ENCODE data around the gene BPIFB3. TPM values are rescaled to one million over a fixed set of nuclear protein-coding genes. Genes with fewer than 3 reads are reported as not detected.

BPIFB3 gene
- total RNA-seq, 2 donors from 2014 or later, result not detected

DNA sequence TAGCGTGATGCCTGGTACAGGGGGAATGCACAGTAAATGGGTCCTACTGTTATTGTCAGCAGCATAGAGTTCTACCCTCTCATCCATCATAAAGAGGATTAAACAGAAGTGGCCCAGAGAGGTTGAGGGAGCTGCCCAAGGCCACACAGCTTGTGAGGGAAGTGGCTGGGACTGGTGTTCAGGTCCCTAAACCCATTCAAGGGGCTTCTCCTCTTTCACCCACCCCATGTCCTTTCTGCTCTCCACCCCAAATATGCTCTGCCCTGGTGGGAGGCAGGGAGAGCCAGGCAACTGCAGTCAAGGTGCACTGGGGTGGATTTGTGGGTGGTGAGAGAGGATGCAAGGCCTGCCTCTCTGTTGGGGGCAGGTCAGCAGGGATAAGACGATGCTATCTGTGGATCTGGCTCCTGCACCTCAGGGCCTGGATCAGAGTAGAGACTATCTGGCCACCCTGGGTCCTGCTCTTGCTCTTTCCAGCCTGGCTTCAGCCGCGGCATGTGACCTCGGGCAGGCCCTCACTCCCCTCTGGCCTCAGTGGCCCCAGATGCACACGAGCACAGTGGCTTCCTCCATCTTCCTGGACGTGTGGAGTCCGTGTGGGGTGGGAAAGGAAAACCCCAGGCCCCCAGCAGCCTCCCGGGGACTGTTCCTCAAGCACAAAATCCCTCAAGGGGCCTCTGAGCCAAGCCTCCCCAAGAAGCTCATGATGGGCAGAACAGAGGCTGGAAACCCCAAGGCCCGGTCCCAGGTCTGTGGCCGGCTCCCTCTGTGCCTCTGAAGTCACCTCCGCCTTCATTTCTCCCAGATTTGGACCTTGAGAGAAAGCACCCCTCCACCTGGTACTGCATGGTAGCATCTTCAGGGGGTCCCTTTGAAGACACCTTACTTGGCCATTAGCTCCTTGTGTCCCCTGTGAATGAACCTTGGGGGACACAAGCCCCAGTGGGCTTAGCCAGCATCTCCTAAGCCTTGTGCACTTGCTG lies 25.6 kb upstream of the BPIFB3 start:
- no peaks in the 10 kb centered on the region for H3K36me3 Mint-ChIP-seq (ENCODE audit: low read depth)
- DNase-seq (no peak), ATAC-seq (no peak)
- no peaks in the 10 kb centered on the region for H3K27me3 Mint-ChIP-seq
- H3K27ac Mint-ChIP-seq, result no peak overlapping the region
- no peak overlapping the region for H3K4me3 Mint-ChIP-seq
- H3K4me1 Mint-ChIP-seq, result no peaks in the 10 kb centered on the region
- H3K9me3 ChIP-seq (ENCODE audit: control insufficient read depth, low read length, poor library complexity, severe bottlenecking), result no peaks in the 10 kb centered on the region

DNA sequence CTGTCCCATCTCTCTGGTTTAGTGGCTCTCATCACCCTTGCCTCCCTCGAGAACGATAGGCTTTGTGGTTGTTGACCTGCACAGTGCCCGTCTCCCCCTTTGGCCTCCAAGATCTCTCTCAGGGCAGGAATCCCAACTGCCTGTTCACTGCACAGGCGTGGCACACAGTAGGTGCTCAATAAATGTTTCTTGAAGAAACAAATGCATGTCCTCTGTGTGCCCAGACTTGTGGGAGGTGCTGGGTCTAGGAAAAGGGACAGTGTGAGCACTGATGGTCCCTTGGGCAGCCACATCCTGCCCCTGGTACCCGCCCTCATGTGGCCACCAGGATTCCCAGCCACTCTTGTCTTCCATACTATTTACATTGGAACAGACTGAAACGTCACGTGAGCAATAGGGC lies 24.8 kb upstream of the BPIFB3 start:
- ATAC-seq (no peak), DNase-seq (no peak)
- no peaks in the 10 kb centered on the region for H3K9me3 ChIP-seq (ENCODE audit: control insufficient read depth, low read length, poor library complexity, severe bottlenecking)
- Mint-ChIP-seq H3K4me3 (no peak overlapping the region), H3K27me3 (no peaks in the 10 kb centered on the region), H3K27ac (no peak overlapping the region), H3K4me1 (no peaks in the 10 kb centered on the region), H3K36me3 (ENCODE audit: low read depth) (no peaks in the 10 kb centered on the region)

DNA sequence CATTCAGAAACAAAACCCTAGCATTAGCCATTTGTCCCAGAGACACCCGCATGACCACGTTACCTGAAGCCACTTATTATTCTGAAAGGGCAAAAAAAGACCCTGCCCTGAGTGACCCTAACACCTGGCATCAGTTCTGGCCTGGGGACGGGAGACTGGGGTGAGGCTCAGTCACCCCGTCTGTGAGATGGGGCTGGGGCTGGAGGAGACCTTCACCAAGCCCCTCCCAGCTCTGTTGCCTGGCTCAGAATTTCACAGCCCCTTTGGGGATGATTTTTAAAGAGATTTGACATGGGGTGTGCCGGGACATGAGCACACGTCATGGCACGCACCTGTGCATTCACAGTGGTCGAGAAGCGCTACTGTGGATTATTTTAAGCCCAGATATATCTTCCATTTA lies 23.6 kb upstream of the BPIFB3 start:
- Mint-ChIP-seq H3K4me3 (no peak overlapping the region), H3K27me3 (no peaks in the 10 kb centered on the region), H3K36me3 (ENCODE audit: low read depth) (no peaks in the 10 kb centered on the region), H3K27ac (no peak overlapping the region), H3K4me1 (no peaks in the 10 kb centered on the region)
- H3K9me3 ChIP-seq (ENCODE audit: control insufficient read depth, low read length, poor library complexity, severe bottlenecking), result no peaks in the 10 kb centered on the region
- no peak for DNase-seq
- ATAC-seq, result no peak

DNA sequence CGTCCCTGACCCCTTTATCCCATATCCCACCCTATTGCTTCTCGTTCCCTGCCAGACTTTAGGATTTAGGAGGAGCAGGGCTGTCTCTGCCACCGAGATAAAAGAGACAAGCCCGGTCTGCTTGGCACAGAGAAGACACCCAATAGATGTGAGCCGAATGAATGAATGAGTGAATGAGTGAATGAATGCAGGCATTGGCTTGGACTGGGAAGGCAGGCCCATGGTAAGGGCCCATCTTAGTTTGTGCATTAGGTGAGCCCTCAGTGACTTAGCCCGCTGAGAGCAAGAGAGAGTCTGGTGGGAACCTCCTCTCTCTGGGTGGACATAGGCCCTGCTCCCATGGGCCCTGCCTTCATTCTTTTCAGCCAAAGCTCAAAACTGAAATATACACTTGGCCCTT lies 23.1 kb upstream of the BPIFB3 start:
- no peak overlapping the region for H3K27ac Mint-ChIP-seq
- H3K4me3 Mint-ChIP-seq, result no peak overlapping the region
- H3K9me3 ChIP-seq (ENCODE audit: control insufficient read depth, low read length, poor library complexity, severe bottlenecking), result no peaks in the 10 kb centered on the region
- H3K27me3 Mint-ChIP-seq, result no peaks in the 10 kb centered on the region
- no peaks in the 10 kb centered on the region for H3K4me1 Mint-ChIP-seq
- DNase-seq, result no peak
- ATAC-seq, result no peak
- no peaks in the 10 kb centered on the region for H3K36me3 Mint-ChIP-seq (ENCODE audit: low read depth)

DNA sequence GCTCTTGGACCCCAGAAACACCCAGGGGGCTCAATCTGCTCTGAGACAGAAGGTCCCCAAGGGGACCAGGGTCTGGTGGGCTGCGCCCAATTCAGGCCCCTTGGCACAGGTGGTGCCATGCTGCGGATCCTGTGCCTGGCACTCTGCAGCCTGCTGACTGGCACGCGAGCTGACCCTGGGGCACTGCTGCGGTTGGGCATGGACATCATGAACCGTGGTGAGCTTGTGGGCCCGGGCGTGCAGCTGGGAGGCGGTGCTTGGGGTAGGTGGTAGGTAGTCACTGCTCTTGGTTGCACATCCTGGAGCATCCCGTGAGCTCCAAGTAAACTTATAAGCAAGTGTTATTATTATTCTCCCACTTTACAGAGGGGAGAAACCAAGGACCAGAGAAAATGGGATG lies 22.2 kb upstream of the BPIFB3 start, which contains the start of gene BPIFB6:
BPIFB6 (plus strand) TSS at position 118 of the 400 bp plus-strand sequence; CDS start at position 118, 0 bp downstream.
- H3K27me3 Mint-ChIP-seq, result no peaks in the 10 kb centered on the region
- H3K9me3 ChIP-seq (ENCODE audit: control insufficient read depth, low read length, poor library complexity, severe bottlenecking), result no peaks in the 10 kb centered on the region
- no peaks in the 10 kb centered on the region for H3K36me3 Mint-ChIP-seq (ENCODE audit: low read depth)
- no peaks in the 10 kb centered on the region for H3K4me1 Mint-ChIP-seq
- no peak within 1 kb of the TSS for H3K27ac Mint-ChIP-seq
- DNase-seq, result no peak
- H3K4me3 Mint-ChIP-seq, result no peak within 1 kb of the TSS
- no peak for ATAC-seq

DNA sequence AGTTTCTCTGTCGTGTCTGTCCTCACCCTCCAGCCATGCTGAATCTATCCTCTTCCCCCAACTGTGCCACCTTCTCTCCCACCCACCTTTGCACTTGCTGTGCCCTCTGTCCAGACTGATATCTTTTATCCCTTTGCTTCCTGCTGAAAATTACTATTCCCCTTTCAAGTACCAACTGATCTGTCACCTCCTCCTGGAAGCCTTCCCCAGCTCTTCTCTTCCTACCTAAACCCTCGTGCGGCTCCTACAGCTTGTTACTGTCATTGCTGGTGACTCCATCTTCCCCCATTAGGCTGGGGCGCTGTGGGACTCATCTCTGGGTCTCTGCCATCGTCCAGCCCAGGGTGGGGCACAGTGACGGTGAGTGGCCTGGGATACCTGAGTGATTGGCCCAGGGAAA lies 21.1 kb upstream of the BPIFB3 start:
- no peaks in the 10 kb centered on the region for H3K4me1 Mint-ChIP-seq
- no peak overlapping the region for H3K4me3 Mint-ChIP-seq
- no peaks in the 10 kb centered on the region for H3K27me3 Mint-ChIP-seq
- ATAC-seq (no peak), DNase-seq (no peak)
- H3K9me3 ChIP-seq (ENCODE audit: control insufficient read depth, low read length, poor library complexity, severe bottlenecking), result no peaks in the 10 kb centered on the region
- no peaks in the 10 kb centered on the region for H3K36me3 Mint-ChIP-seq (ENCODE audit: low read depth)
- H3K27ac Mint-ChIP-seq, result no peak overlapping the region

DNA sequence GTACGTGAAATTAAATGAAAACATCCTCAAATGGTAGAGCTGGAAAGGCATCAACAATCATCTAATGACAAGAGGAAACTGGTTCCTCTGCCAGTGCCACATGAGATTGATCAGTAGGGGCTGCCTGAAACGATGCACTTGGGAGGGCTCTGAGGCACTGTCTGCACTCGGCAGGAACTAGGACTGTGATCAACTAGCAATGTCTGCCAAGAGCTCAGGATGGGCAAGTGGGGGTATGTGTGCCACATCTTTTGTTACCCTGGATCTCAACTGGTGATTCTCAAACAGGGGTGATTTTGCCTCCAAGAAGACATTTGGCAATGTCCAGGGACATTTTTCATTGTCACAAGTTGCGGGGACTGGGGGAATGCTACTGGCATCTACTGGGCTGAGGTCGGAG lies 20.3 kb upstream of the BPIFB3 start:
- H3K9me3 ChIP-seq (ENCODE audit: control insufficient read depth, low read length, poor library complexity, severe bottlenecking), result no peaks in the 10 kb centered on the region
- Mint-ChIP-seq H3K36me3 (ENCODE audit: low read depth) (no peaks in the 10 kb centered on the region), H3K27me3 (no peaks in the 10 kb centered on the region), H3K27ac (no peak overlapping the region), H3K4me1 (no peaks in the 10 kb centered on the region), H3K4me3 (no peak overlapping the region)
- DNase-seq (no peak), ATAC-seq (no peak)

DNA sequence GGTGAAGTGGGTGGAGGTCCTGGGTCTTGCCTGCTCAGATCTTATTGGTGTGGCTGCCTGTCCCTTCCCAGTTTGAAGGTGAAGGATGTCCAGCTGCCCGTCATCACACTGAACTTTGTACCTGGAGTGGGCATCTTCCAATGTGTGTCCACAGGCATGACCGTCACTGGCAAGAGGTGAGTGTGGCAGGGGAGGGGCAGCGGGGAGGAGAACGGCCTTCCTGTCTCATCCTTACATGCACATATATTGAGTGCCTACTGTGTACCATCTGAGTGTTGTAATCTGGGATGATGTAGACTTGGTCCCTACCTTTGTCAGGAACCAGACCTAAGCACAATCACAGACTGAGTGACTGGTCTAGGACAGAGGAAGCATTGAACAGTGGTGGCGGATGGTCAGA lies 19.6 kb upstream of the BPIFB3 start:
- Mint-ChIP-seq H3K4me3 (no peak overlapping the region), H3K27ac (no peak overlapping the region), H3K36me3 (ENCODE audit: low read depth) (no peaks in the 10 kb centered on the region), H3K27me3 (no peaks in the 10 kb centered on the region), H3K4me1 (no peaks in the 10 kb centered on the region)
- H3K9me3 ChIP-seq (ENCODE audit: control insufficient read depth, low read length, poor library complexity, severe bottlenecking), result no peaks in the 10 kb centered on the region
- DNase-seq (no peak), ATAC-seq (no peak)

DNA sequence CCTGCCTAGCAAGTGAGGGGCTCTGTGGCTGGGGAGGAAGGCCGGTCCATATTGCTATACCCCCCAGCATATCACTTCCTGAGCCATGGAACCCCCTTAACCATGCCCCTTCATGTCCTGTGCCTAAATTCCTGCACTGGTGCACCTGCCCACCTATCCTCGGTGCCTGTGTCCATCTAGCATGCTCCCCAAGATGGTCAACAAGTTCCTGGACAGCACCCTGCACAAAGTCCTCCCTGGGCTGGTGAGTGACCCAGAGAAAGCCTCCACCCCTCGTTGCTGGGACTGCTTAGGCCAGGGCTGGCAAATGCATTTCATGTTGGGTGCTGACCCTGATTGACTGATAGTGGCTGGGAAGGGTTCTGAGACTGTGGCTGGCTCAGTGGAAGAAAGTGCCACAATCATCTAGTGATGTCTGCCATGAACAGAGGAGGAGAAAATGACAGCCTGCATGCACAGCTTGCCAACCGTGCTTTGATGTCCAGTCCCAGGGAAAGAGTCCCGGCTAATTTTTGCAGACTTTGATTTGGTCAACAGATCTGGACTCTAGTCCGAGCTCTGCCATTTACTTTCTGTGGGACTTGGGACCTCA lies 18.7 kb upstream of the BPIFB3 start:
- no peak overlapping the region for H3K4me3 Mint-ChIP-seq
- DNase-seq, result no peak
- ATAC-seq, result no peak
- no peaks in the 10 kb centered on the region for H3K27me3 Mint-ChIP-seq
- H3K27ac Mint-ChIP-seq, result no peak overlapping the region
- no peaks in the 10 kb centered on the region for H3K4me1 Mint-ChIP-seq
- H3K36me3 Mint-ChIP-seq (ENCODE audit: low read depth), result no peaks in the 10 kb centered on the region
- no peaks in the 10 kb centered on the region for H3K9me3 ChIP-seq (ENCODE audit: control insufficient read depth, low read length, poor library complexity, severe bottlenecking)

DNA sequence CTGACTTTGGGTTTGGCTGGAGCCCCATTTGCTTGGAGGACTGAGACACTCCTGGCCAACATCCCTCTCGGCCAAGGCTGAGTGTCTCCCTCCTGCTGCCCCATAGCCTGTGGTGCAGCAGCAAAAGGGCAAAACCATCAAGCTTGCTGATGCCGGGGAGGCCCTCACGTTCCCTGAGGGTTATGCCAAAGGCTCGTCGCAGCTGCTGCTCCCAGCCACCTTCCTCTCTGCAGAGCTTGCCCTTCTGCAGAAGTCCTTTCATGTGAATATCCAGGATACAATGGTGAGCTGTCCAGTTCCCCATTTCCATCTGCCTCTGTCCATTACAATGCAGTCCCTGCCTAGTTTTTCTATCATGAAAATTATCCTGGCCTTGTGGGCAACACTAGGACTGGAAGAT lies 16.2 kb upstream of the BPIFB3 start:
- H3K27ac Mint-ChIP-seq, result no peak overlapping the region
- no peaks in the 10 kb centered on the region for H3K4me1 Mint-ChIP-seq
- no peaks in the 10 kb centered on the region for H3K36me3 Mint-ChIP-seq (ENCODE audit: low read depth)
- H3K4me3 Mint-ChIP-seq, result no peak overlapping the region
- no peaks in the 10 kb centered on the region for H3K9me3 ChIP-seq (ENCODE audit: control insufficient read depth, low read length, poor library complexity, severe bottlenecking)
- ATAC-seq (no peak), DNase-seq (no peak)
- H3K27me3 Mint-ChIP-seq, result no peaks in the 10 kb centered on the region

DNA sequence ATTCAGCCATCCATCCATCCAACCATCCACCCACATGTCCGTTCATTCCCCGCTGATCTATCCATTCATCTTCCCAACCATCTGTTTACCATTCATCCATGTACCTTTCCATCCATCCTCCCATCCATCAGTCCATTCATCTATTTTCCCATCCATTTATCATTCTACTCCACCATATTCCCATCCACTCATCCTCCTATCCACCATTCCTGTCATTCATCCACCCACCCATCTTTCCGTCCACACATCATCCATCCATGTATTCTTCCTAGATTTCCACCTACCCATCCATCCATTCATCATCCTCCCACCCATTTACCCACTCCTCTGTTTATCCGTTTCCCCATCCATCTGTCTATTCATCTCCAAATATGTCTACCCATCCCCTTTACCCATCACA lies 15.5 kb upstream of the BPIFB3 start:
- Mint-ChIP-seq H3K27me3 (no peaks in the 10 kb centered on the region), H3K36me3 (ENCODE audit: low read depth) (no peaks in the 10 kb centered on the region), H3K27ac (no peak overlapping the region), H3K4me3 (no peak overlapping the region), H3K4me1 (no peaks in the 10 kb centered on the region)
- no peak for DNase-seq
- no peak for ATAC-seq
- no peaks in the 10 kb centered on the region for H3K9me3 ChIP-seq (ENCODE audit: control insufficient read depth, low read length, poor library complexity, severe bottlenecking)

DNA sequence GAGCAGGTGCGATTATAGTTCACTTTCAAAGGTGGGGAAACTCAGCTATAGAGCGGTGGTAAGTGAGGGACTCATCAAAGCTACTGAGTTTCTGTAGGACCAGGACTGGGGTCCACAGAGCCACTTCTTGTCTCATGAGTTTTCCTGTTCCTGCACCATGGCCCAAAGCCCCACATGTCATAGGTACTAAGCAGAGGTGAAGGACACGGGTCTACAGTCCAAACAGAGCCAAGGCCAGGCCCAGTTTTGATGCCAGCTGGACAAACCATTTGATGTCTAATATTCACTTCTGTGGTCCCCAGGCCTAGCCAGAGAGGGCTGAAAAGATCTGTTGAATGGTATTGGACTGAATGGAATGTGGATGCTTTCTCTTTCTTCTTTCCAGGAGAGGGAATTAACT lies 11.3 kb upstream of the BPIFB3 start:
- no peak for DNase-seq
- Mint-ChIP-seq H3K36me3 (ENCODE audit: low read depth) (no peaks in the 10 kb centered on the region), H3K27me3 (no peaks in the 10 kb centered on the region), H3K4me1 (no peaks in the 10 kb centered on the region), H3K4me3 (no peak overlapping the region), H3K27ac (no peak overlapping the region)
- no peak for ATAC-seq
- H3K9me3 ChIP-seq (ENCODE audit: control insufficient read depth, low read length, poor library complexity, severe bottlenecking), result no peaks in the 10 kb centered on the region

DNA sequence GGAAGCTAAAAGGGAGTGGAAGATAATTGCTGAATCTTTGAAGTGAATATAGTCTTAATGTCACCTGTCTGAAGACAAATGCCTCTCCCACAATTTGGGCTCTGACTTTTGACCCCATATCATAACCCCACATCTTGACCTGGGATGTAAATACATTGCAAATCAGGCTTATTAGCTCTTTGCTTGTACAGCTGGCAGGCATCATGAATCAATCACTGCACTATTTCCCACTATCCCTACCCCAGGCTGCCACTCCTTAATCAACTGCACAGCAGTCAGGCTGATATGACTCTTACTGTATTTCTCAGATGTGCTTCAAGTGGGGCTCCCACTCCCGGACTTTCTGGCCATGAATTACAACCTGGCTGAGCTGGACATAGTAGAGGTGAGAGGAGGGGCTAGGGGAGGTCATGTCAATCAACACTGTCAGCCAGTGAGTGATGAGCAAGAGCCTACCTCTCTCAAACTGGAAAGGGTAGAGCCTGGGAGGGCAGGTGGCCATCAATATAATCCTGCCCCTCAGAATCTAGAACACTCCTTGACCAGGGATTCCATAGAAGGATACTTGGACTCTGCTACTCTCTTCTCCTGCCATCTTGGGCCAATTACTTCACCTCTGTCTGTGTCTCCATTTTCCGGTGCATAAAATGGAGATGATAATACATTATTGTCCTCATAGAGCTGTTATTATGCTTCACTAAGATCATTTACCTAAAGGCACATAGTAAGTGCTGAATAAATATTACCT lies 10.5 kb upstream of the BPIFB3 start:
- Mint-ChIP-seq H3K36me3 (ENCODE audit: low read depth) (no peaks in the 10 kb centered on the region), H3K27ac (no peak overlapping the region), H3K27me3 (no peaks in the 10 kb centered on the region), H3K4me3 (no peak overlapping the region), H3K4me1 (no peaks in the 10 kb centered on the region)
- no peaks in the 10 kb centered on the region for H3K9me3 ChIP-seq (ENCODE audit: control insufficient read depth, low read length, poor library complexity, severe bottlenecking)
- ATAC-seq (no peak), DNase-seq (no peak)

All from T-helper 17 cell (primary cell).